Effector memory CD4-positive, alpha-beta T cell (primary cell): Measurements from ENCODE around the gene PLXNA3.

Source experiments
- DNase-seq, 3 donors: peaks; one replicate each; pipeline ENCODE4 v3.0.0-alpha.2; 2020
- H3K27ac ChIP-seq: 2 replicates; pipeline ENCODE4 v1.7.0; 2013; ENCODE audit warnings: mild to moderate bottlenecking, low read length, moderate library complexity; ENCODE audit not compliant: insufficient read depth, poor library complexity, severe bottlenecking
- H3K27me3 ChIP-seq: replicated peaks from 2 replicates; pipeline ENCODE4 v1.7.0; 2013; ENCODE audit warnings: mild to moderate bottlenecking, low read length; ENCODE audit not compliant: insufficient read depth, control insufficient read depth, poor library complexity, severe bottlenecking
- H3K36me3 ChIP-seq: 2 replicates; pipeline ENCODE4 v1.7.0; 2013; ENCODE audit warnings: mild to moderate bottlenecking, low read length, moderate library complexity; ENCODE audit not compliant: control insufficient read depth, insufficient read depth
- H3K4me1 ChIP-seq: 2 replicates; pipeline ENCODE4 v1.7.0; 2013; ENCODE audit warnings: low read length, mild to moderate bottlenecking; ENCODE audit not compliant: control insufficient read depth, insufficient read depth, poor library complexity, severe bottlenecking
- H3K4me3 ChIP-seq: 2 replicates; pipeline ENCODE4 v1.7.0; 2013; ENCODE audit warnings: low read length, low read depth, mild to moderate bottlenecking; ENCODE audit not compliant: insufficient read depth, poor library complexity, severe bottlenecking
- H3K9me3 ChIP-seq: 2 replicates; pipeline ENCODE4 v1.7.0; 2013; ENCODE audit warnings: mild to moderate bottlenecking, low read length, moderate library complexity; ENCODE audit not compliant: control insufficient read depth

PLXNA3 gene

DNA sequence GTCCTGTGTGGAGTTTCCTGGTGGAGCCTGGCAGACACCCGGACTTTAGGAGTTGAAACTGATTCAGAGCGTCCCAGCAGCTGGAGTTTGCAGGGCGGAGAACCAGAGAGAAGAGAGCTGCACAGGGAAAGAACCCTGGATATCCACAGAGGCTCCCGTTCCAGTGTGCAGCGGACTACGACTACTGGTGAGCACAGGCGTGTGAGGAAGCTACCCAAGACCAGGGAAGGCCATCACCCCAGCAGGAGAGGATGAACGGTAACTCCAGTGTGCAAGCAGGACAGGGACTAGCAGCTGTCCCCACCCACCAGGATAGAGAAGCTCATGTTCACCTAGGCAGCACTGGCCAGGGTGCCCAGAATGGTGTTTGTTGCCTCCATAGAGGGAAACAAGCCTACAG, 18.7 kb downstream of the PLXNA3 start:
- Histone ChIP-seq H3K27ac (no peak overlapping the region), H3K36me3 (no peaks in the 10 kb centered on the region), H3K27me3 (no peaks in the 10 kb centered on the region), H3K4me3 (no peak overlapping the region), H3K4me1 (peaks cover 9% of the 10 kb centered on the region), H3K9me3 (no peaks in the 10 kb centered on the region)
- no peak for DNase-seq

DNA sequence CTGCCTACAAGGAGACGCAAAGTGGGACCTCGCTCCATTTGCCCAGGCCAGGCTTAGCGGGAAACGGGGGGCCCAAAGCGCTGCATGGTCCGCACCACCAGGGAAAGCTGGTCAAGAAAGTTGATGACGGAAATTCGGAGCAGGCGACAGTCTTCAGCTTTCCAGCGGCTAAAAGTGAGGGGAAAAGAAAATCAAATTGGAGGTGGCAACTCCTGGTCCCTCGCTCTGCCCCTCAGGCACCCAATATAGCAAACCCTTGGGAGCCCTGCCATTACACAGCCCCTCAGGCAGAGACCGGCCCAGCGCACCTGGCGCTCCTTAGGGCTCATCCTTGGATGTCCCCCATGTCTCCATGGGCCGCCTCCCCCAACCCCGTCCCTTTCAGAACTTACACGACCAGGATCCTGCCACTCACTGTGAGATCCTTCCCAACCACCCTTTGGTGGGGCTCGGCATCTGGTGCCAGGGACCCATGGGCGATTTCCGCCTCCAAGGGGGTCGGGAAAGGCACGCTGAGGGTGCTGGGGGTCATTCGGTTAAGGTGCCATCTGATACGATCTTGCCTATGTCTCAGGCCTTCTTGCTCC, 19.9 kb downstream of the PLXNA3 start:
- Histone ChIP-seq H3K27ac (peak overlapping the region; percentile 77), H3K4me3 (peak overlapping the region; percentile 53)

DNA sequence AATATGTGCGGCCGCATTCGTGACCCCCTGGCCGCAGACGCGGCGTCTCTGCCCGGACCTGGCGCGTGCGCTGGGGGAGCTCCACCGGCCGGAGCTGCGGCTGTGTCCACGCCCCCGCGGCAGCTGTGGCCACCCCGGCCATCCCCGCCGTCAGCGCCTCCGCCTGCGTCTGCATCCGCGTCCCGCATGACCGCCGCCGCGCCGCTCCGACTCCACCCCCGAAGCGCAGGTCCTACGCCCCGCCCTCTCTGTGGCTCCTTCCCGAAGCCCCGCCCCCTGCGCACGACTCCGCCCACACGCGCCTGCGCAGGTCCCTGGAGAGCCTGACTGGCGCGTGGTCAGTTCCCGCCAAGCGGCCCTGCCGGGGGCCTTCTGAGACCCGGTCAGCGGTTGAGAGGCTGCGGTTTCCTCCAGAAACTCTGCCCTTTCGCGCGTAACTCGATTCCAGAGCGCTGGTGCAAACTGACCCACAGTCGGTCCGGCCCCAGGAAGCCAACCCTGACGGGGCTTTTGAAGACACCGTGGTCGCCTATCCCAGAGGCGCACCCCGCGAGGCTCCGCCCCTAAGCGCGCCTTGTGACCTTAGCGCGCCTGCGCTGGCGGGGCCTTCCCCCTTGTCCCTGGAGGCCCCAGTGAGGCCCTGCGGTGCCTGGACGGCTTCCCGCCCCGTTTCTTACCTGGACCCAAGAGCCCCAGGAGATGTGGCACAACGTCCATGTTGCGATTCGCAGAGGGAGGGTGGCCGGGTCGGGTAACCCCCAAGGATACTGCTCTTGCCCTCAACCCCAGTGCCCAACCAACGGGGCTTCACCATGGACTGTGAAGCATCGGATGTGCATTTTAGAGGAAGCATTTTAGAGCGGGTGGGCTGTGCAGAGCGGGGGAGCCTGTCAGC, 20.9 kb downstream of the PLXNA3 start, which contains the start of gene LAGE3:
Gene LAGE3 (minus strand): TSS at position 554 of the 895 bp plus-strand sequence. CDS start 366 bp downstream, at position 188.
- peak within 1 kb of the TSS; percentile 77 for H3K27ac ChIP-seq
- peaks cover 9% of the 10 kb centered on the region for H3K4me1 ChIP-seq
- no peaks in the 10 kb centered on the region for H3K27me3 ChIP-seq

More for the DNA sequence above, 19.9 kb downstream of the PLXNA3 start:
- peaks cover 9% of the 10 kb centered on the region for H3K4me1 ChIP-seq
- no peaks in the 10 kb centered on the region for H3K27me3 ChIP-seq
- no peak for DNase-seq
- H3K36me3 ChIP-seq: no peaks in the 10 kb centered on the region
- no peaks in the 10 kb centered on the region for H3K9me3 ChIP-seq

GRCh38 chrX:154481195-154481594, 23.1 kb downstream of the PLXNA3 start:
- Histone ChIP-seq H3K36me3 (no peaks in the 10 kb centered on the region), H3K9me3 (no peaks in the 10 kb centered on the region), H3K4me3 (no peak overlapping the region), H3K27me3 (no peaks in the 10 kb centered on the region), H3K27ac (no peak overlapping the region), H3K4me1 (peaks cover 16% of the 10 kb centered on the region)
- no peak for DNase-seq

More for the DNA sequence above, 20.9 kb downstream of the PLXNA3 start, which contains the start of gene LAGE3:
- DNase-seq: peak; percentile 85 to 91 (median 88)
- Histone ChIP-seq H3K4me3 (peak within 1 kb of the TSS; percentile 53), H3K36me3 (no peaks in the 10 kb centered on the region), H3K9me3 (no peaks in the 10 kb centered on the region)

GRCh38 chrX:154481911-154482601, 24.0 kb downstream of the PLXNA3 start:
- Histone ChIP-seq H3K27ac (no peak overlapping the region), H3K36me3 (no peaks in the 10 kb centered on the region), H3K9me3 (no peaks in the 10 kb centered on the region), H3K4me3 (no peak overlapping the region), H3K27me3 (no peaks in the 10 kb centered on the region), H3K4me1 (peaks cover 16% of the 10 kb centered on the region)
- DNase-seq: no peak

DNA sequence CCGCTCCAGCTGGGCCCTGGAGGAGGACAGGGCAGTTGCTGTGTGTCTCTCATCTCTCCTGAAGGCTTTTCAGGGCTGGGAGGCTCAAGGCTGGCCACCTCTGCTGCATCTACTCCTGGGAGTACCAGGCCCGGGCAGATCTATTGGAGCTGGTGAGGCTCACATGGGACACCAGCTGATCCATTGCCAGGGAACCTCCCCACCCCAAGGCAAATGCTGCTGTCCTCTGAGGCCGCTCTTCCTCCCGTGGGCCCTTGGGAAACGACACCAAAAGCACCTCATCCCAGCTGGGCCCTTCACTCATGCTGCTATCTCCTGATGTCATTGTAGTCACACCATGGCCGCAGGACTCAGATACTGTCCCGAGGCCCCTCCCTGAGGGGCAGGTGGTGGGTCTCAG, 24.7 kb downstream of the PLXNA3 start:
- no peaks in the 10 kb centered on the region for H3K36me3 ChIP-seq
- no peaks in the 10 kb centered on the region for H3K9me3 ChIP-seq
- H3K4me1 ChIP-seq: peaks cover 12% of the 10 kb centered on the region
- H3K27me3 ChIP-seq: no peaks in the 10 kb centered on the region
- DNase-seq: no peak
- H3K4me3 ChIP-seq: no peak overlapping the region
- H3K27ac ChIP-seq: no peak overlapping the region

- Histone ChIP-seq H3K27me3 (no peaks in the 10 kb centered on the region), H3K4me1 (peaks cover 12% of the 10 kb centered on the region), H3K27ac (no peak overlapping the region), H3K4me3 (no peak overlapping the region), H3K36me3 (no peaks in the 10 kb centered on the region), H3K9me3 (no peaks in the 10 kb centered on the region)
- DNase-seq: no peak
These were observed 25.2 kb downstream of the PLXNA3 start for GRCh38 chrX:154483325-154483724.

- H3K36me3 ChIP-seq: no peaks in the 10 kb centered on the region
- DNase-seq: no peak
- H3K27ac ChIP-seq: no peak overlapping the region
- no peak overlapping the region for H3K4me3 ChIP-seq
- no peaks in the 10 kb centered on the region for H3K9me3 ChIP-seq
- H3K4me1 ChIP-seq: peaks cover 11% of the 10 kb centered on the region
- H3K27me3 ChIP-seq: no peaks in the 10 kb centered on the region
These were observed 26.4 kb downstream of the PLXNA3 start for GRCh38 chrX:154484255-154485149.
